Hippocampal formation (tissue), 2 donors: ENCODE measurements around the gene ADCY6.

ENCODE experiments used
- DNase-seq, 2 donors: peaks; one replicate each; lab custom pipeline; 2025; lab: John Stamatoyannopoulos, UW

Gene ADCY6

DNA sequence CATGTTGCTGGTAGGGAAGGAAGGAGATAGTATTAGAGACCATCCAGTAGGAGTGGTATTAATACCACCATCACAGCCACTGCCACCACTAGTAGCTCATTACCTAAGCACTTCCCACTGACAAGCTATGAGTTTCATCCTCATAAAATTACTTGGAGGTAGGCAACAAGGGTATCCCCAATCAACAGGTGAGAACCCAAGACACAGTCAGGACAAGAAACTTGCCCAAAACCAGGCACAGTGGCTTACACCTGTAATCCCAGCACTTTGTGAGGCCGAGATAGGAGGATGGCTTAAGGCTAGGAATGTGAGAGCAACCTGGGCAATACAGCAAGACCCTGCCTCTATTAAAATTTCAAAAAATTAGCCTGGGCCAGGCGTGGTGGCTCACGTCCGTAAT is 5.5 kb downstream of the ADCY6 start:
- DNase-seq = no peak

DNA sequence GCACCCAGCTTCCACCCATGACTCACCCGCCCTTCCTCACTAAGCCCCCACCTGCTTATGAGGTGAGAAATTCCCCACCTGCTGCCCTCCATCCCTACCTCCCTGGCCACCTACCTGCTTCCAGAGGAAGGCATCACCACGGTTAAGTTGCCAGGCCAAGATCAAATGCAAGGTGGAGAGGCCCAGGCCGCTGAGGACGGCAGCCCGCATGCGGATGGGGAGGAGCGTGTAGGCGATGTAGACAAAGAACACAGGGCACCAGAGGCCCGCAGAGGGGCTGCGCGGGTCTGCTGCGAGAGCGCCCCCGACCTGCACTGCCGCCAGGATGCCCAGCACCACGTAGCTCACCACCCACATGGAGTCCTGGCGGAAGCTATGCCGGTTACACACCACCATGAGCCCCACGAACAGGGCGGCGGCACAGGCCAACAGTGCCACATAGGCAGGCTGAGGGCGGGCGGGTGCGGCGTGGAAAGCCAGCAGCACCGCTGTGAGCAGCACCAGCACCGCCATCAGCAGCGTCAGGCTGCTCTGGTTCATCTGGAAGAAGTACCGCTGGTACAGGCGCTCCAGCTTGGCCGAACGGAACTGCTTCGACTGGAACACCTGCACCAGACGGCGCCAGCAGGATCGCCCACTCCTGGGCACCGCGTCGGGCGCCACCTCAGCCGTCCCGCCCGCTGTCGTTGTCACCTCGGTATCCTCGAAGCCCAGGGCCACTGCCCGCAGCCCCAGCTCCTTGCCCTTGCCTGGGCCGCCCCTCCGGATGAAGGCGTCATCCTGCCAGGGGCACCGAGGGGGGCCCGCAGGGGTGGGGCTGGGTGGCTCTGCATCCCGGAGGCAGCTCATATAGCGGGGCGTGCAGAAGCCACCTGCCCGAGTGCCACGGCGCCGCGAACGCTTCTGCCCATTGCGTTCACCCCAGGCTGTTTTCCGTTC is 6.2 kb downstream of the ADCY6 start:
- DNase-seq = no peak

DNA sequence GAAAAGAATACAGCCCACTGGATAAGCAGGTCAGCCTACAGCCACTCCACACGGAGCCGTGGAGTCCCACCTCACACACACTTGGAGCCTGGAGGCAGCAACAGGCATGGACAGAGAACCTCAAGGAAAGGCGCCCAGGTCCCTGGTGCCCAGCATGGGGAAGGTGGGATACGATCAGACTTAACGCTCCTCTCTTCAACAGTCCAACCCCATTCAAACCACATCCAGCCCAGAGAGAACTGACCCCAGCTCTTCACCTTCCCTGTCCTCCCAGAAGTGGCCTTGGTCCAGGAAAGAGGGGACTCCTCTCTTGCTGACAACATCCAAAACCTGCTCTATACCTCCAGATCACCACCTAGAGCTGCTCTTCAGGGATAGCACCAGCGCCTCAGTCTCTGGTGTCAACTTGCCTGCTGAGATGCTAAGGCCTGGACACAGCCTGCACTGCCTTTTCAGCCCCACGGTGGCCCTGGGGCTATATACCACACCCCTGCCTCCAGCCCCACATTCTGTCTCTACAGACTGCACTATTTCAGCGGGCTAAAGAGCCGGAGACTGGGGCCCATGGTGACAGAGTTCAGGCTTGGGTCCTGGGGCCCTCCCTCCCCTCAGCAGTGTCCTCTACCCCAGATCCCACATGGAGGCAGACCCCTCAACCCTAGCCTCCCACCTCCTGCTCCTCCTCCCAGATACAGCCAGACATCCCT is 7.0 kb downstream of the ADCY6 start:
- DNase-seq = no peak

DNA sequence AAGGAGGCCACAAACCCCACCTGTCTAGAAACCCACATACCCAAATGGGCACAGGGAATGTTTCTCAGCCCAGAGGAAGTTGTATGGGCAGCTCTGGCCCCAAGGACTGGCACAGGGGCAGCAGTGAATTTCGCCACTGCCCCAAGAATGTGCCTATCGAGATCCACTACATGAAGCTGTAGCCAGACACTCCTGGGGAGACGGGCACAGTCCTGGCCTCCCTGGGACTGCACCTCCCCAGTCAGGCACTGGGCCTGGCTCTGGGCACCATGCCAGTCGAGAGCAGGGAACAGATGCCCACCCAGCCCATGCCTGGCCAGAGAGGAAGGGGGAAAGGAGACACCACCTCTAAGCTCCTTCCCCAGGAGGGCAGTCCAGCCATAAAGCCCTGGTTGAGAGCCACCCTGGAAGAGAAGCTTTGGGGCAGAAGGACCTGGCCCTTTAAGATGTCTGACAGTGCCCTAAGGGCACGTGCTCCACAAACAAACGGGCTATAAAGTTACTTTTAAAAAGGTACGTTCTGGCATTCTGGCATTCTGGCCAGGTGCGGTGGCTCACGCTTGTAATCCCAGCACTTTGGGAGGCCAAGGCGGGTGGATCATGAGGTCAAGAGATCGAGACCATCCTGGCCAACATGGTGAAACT is 8.4 kb downstream of the ADCY6 start:
- DNase-seq = no peak

DNA sequence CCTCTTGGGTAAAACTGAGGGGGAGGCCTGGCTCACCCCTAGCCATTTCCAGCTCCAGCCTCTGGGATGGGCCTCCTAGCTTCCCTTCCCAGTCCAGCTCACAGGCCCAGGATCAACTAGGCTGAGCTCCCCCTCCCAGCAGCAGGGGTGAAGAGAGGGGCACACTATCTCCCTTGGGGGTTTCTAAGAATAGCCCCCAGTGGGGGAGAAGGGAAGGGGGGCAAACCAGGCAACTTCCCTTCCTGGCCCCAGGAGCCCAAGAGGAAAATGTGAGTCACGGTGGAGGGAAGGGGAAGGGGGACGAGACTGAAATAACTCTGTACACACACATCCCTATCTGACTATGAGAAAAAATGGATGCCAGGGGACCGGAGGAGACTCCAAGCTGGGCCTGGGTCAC is 9.0 kb downstream of the ADCY6 start:
- no peak for DNase-seq

DNA sequence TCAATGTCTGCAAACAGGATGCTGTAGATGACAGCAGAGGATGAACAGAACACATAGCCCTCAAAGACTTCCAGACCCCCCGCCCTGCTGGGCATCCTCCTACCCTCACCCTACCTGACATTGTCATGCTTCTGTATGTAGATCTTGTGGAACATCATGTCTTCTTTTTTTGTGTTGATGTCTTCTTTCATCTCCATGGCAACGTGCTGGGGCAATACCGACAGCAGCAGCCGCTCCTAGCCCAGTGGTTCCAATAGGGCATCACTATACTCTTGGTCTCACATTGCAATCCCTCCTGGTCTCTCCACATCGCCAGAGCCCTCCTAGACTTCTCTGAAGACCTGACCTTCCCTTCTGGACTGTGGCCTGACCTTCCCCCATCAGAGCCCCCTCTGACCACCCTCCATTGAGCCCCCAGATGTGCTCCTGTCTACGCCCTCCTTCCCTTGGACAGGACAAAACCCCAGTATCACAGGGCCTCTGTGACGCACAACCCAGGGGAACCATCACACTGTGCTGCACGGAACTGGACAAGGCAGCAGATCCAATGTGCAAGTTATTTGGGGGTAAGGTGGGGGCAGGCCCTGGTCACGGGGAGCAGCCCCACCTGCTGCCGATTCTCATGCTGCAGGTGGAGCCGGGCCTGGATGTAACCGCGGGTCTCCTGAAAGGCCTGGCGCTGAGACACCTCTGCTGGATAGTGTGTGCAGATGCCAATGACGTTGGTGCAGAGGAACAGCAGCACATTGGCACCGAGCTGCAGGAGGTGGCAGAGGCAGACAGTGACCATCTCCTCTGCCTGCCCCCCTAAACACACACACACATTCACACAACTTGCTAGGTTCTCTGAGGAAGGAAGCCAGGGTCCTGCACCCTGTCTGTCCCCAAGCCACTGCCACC is 11.1 kb downstream of the ADCY6 start:
- no peak for DNase-seq

DNA sequence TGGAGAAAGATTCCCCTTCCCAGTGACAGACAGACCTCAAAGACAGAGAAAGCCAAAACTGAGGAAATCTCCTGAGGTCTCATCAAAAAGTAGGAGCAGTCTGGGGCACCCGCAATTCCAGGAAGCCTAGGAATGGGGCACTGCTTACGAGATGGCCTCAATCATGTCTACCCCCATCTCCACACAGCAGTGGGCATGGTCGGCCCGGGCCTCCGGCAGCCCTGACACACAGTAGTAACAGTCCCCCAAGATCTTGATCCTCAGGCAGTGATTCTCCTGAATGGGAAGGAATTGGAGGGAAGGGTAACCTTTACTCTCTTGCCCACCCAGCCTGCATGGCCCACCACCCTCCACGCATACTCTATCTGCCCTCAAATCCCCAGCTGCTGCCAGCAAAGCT is 11.9 kb downstream of the ADCY6 start:
- DNase-seq = no peak

DNA sequence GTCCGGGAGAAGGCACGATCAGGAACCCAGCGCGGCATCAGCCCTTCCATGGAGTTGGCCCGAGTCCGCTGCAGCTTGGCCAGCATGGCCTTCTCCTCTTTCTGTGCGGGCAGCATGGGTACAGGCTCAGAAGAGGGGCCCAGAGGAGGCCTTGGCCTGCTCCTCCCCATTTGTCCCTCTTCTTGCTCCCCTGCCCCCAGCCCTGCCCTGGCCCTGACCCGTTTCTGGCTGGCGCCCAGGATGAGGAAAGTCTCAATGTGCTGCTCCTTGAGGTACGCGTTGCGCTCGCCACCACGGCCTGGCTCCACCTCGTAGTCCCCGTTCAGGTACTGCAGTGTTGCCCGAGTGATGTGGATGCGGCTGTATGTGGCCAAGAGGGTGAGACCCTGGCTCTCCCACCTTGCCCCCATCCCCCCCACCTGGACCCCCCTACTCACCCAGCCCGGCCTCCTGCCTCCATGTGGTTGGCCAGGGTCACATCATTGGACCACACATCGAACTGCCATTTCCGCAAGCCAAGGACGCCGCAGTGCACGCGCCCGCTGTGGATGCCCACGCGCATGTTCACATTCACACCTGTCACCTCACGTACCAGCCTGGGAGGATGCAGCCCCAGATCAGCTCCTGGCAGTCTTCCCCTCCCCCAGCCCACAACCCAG is 12.8 kb downstream of the ADCY6 start:
- DNase-seq = no peak

DNA sequence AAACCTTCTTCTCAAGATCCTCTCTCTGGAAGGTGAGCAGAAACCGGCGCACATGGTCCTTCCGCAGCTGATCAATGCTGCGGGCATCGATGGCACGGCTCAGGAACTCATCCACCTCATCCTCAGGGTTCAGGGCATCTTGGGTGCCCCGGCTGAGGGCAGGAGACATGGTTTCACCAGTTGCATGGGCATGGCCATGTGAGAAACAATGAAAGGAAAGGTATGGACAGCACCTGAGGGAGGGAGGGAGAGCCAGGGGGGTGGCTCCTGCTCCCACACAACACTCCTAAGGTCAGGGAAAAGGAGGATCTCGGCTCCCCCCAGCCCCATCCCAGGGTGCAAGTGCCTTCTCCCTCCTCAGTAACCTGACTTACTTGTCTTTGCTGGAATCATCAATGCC is 13.6 kb downstream of the ADCY6 start:
- no peak for DNase-seq

DNA sequence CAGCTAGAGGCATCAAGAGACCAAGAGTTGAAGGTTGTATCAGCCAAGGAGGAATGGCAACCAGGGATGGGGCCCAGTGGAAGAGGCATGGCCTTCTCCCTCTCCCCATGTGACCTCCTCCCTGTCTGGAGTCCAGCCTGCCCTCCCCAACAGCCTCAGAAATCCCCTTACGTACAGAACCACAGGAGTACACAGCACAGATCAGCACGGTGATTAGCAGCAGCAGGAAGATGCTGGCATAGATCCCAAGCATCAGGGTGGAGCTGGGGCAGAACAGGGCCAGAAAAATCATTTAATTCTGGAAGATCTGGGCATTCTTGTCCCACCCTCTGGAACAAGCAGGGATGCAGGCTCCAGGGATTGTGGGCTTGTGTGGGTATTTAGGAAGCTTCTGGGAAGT is 14.4 kb downstream of the ADCY6 start:
- no peak for DNase-seq

DNA sequence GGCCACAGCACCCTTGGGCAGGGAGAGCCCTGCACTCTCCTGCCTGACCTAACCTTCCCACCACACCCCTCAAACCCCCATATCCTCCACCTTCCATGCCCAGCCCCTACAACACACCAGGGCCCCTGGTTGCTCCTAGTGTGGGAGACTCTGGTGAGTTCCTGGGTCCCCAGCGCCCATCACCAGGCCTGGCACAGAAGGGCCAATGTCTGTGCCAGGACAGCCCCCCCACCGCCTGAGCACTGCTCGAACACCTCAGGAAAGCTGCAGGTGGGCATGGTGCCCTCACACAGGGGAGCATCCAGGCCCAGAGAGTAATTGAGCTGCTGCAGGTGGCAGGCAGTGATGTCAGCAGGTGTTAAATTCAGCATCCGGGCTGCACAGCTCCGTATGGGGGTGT is 15.2 kb downstream of the ADCY6 start:
- no peak for DNase-seq

DNA sequence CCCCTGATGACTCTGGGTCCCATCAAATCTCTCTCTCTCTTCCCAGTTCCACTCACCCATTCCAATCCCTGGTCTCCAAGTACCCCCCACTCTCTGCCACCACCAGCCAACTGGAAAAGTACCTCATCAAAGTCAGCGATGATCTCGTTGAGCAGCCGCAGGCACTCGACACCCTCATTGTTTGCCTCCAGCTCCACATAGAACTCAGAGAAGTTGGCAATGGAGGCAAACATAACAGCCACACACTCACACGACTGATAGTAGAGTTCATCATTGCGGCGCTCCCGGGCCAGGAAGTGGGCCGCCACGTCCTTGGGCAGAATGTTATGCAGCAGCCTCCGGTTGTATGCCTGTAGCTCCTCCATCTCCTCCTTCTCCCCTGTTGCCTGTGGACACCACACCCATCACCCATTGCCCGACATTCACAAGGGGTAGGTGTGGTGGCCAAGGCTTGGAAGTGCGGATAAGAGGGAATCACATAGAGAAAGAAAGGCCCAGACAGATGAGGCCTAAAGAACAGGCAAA is 17.2 kb downstream of the ADCY6 start:
- DNase-seq = no peak

DNA sequence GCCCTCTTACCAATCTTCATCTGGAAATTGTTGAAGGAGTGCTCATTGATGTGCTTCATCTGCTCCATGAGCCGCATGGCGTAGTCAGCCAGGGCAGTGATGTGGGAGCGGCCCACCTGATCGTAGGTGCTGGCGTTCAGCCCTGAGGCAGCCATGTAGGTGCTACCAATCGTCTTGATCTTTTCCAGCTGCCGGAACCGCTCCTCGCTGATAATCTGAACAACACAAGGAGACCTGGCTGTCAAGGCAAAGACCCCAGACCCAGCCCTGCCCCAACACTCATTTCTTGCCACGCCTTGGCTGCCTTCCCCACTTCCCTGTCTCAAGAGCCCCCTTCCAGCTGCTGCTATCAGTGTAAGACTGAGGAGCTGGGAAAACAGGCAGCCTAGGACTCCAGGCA is 18.1 kb downstream of the ADCY6 start:
- no peak for DNase-seq

DNA sequence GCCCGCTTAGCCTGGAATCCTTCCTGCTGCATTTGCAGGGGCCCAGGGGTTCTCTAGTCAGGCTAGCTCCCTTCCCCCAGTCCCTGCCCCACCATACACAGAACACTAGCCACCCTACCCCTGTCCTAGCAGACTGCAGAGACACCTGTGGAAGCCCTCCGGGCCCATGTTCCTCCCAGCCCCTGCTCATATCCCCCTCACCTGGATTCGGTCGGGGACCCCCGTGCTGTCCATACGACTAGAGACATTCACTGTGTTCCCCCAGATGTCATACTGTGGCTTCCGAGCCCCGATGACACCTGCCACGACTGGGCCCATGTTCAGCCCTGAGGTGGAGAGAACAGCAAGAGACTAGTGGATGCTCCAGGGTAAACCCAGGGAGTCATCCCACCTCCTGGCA is 20.2 kb downstream of the ADCY6 start:
- DNase-seq = no peak

DNA sequence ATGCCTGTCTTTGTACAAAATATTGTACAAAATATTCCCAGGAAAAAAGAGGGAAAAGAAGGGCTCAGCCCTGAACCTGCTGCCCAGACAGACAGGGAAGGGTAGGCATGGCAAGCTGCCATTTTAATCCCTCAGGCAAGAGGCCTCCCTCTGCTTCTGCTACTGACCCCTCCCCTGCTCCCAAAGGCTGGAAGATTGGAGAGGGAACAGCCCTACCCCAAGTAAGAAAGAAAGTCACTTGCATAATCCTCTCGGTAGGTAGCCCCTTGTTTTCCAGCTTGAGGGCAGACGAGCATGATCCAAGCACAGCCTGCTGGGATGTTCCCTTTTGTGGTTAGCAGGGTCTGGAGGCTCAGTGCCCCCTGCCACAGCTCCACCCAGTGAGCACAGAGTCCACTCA is 20.7 kb downstream of the ADCY6 start:
- no peak for DNase-seq

DNA sequence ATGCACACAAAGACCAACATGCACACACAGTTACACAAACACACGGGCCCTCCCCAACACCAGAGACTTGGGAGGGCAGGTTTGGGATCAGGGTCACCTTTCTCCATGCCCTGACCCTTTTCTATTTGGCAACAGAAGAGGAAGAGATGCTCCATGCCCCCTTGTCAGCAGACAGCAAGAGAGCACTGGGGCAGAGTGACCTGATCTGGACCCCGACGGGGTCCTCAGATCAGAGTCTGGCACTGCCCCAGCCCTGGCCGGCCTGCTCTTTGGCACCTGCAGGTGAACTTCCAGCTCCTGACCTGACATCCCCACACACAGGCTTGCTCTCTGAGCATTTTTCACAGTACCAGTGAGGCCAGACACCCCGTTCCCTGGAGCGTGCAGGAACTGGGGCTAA is 21.4 kb downstream of the ADCY6 start:
- no peak for DNase-seq

DNA sequence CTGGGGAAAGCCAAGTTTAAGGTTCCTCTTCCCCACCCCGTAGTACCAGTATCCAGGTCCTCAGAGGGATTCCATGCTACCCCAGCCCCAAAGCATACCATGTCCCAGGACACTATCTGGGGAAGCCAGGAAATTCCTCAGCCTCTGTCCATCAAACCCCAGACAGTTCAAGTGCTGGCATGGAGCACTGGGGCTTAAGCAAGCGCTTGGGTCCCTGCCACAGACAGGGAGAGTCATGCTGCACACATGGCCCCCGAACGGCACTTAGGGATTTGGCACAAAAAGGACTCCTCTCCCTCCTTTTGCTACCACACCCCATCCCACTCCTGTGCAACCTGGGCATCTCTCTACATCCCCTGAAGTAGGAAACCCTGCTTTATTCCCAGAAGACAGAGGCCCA is 21.8 kb downstream of the ADCY6 start:
- DNase-seq = no peak

DNA sequence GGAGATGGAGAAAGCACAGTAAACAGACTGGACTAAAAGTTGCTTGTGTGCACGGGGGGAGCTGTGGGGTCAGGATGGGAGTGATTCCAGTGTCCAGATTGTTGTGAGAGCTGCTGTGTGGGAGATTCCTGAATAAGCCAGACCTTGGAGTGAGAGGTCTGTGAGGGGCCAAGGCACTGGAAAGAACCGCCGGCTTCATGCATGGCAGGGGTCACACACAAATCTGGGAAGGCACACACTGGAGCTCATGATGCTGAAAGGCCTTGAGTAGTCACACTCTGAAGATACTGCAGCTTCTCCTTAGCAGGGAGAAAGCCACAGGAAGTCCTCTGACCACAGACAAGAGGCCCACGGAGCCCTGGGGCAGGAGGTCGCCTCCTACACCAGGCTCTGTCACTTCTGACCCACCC is 23.1 kb downstream of the ADCY6 start:
- DNase-seq = no peak

DNA sequence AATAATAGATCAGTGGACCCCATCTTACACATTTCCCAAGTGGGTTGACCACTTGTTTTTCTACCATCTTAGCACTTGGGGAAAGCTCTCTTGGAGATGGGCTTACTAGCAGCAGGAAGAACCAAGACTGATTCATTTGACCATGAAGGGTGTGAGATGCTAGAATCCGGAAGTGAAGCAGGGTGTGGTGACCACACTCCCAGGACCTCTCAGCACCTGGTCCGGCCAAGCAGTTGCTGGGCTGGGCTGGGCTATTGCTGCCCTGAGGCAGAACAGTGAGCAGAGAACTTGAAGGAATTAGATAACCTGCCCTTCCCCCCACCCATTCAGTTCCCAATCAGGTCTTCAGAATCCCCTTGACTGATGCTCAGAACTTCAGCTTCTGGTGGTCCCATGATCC is 24.4 kb downstream of the ADCY6 start:
- no peak for DNase-seq

DNA sequence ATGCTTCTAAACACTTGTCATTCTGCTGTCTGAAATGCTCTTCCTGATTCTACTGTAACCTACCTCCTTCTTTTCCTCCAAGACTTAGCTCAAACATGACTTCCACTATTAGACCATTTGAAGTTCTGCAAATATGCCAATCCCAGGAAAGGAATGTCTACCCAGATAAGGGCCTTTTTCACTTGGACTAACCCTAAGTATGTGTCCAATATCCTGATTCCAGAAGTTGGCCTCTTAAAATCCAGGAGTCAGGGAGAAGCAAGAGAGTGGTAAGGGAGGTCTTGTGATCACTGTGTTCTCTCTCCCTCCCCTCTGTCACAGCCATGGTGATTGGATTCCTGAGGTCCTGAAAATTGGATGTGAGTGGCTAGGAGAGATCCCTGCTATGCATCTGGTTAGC is 30.2 kb downstream of the ADCY6 start:
- DNase-seq = no peak

DNA sequence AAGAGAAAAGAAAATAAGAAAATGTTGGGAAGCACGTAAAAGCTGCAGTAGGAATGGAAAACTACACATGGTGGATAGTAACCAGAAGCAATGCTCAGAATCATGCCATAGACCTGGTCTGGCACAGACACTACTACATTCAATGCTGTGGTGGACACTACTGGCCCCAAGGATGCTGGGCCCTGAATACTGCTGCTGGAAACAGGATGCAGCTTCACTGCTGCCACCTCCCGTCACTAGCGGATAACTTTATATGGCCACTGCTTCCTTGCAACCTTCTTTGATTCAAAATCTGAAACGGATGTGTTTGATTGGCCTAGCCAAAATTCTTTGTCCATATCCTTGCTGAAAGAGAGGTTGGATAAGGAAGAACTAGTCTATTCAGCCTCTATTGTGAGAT is 30.7 kb downstream of the ADCY6 start:
- no peak for DNase-seq
